HFFc6 (cell line): ENCODE data around the gene CNGB1. TPM values are rescaled to one million over a fixed set of nuclear protein-coding genes. Genes with fewer than 3 reads are reported as not detected.
"Not testable (repeated sequence)": the region's sequence is repeated elsewhere in the genome, so short reads cannot be mapped to it uniquely, and the experiment has no call there.

Experiments
- DNase-seq: peaks from one replicate; pipeline ENCODE4 v3.0.0-alpha.2; 2018
- H3K27ac Mint-ChIP-seq: 2 replicates; pipeline ENCODE4 v1.8.0; 2020; ENCODE audit warnings: mild to moderate bottlenecking, mixed read lengths
- H3K27me3 Mint-ChIP-seq: 2 replicates; pipeline ENCODE4 v1.8.0; 2021; ENCODE audit warnings: mild to moderate bottlenecking, moderate library complexity, mixed read lengths; ENCODE audit not compliant: insufficient read depth
- H3K36me3 Mint-ChIP-seq: 2 replicates; pipeline ENCODE4 v1.8.0; 2021; ENCODE audit warnings: low read depth, mixed read lengths
- H3K4me1 Mint-ChIP-seq: 2 replicates; pipeline ENCODE4 v1.8.0; 2020; ENCODE audit warnings: low read depth, mixed read lengths
- H3K4me3 Mint-ChIP-seq: 2 replicates; pipeline ENCODE4 v1.8.0; 2020; ENCODE audit warnings: mild to moderate bottlenecking, moderate library complexity, mixed read lengths
- H3K9me3 Mint-ChIP-seq: 2 replicates; pipeline ENCODE4 v1.8.0; 2020; ENCODE audit warnings: mild to moderate bottlenecking, mixed read lengths
- total RNA-seq, 6 experiments: library from RNA; stranded (reverse); fragmentation: NEBNext Ultra II Directional; extraction: Animal tissue kit (Norgen Biotek cat#: 25700); gene quantifications; 2 replicates in 1 of 6; 3 replicates in 5 of 6; pipeline ENCODE4 v1.2.3, GENCODE V29; 2021
- TF ChIP-seq, protein P1 (sequence below): fragments of 200-600 bp; sonication (generic); IDR thresholded peaks from 2 replicates; pipeline ENCODE4 v1.5.0; 2021; ENCODE audit warnings: antibody characterized with exemption, mild to moderate bottlenecking

The CNGB1 gene
- total RNA-seq, 6 experiments from 2014 or later: 0.02 TPM; not detected in 5

DNA sequence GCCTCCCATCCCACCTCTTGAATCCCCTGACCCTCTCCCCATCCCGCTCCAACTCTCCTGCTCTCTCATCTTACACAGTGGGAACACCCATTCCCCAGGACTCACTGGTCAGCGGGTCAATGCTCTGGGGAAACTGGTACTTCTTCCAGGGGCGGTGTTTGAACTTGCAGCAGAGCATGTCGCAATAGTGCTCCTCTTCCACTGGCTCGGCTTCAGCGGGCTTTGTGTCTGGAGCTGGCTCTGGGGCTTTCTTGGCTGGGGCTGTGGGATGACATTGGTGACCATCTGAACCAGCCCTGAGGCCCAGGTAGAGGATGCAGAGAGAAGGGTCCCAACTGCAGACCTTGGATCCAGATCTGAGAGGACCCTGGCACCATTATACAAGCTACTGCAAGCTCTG, 51.9 kb downstream of the CNGB1 start:
- Mint-ChIP-seq H3K4me3 (no peak overlapping the region), H3K27ac (no peak overlapping the region), H3K27me3 (peaks cover 36% of the 10 kb centered on the region), H3K4me1 (no peaks in the 10 kb centered on the region), H3K9me3 (peaks cover 5% of the 10 kb centered on the region; the same call in 1 of the 2 replicates), H3K36me3 (no peaks in the 10 kb centered on the region)
- TF ChIP-seq, protein P1, sequence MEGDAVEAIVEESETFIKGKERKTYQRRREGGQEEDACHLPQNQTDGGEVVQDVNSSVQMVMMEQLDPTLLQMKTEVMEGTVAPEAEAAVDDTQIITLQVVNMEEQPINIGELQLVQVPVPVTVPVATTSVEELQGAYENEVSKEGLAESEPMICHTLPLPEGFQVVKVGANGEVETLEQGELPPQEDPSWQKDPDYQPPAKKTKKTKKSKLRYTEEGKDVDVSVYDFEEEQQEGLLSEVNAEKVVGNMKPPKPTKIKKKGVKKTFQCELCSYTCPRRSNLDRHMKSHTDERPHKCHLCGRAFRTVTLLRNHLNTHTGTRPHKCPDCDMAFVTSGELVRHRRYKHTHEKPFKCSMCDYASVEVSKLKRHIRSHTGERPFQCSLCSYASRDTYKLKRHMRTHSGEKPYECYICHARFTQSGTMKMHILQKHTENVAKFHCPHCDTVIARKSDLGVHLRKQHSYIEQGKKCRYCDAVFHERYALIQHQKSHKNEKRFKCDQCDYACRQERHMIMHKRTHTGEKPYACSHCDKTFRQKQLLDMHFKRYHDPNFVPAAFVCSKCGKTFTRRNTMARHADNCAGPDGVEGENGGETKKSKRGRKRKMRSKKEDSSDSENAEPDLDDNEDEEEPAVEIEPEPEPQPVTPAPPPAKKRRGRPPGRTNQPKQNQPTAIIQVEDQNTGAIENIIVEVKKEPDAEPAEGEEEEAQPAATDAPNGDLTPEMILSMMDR: no peak
- DNase-seq: no peak

DNA sequence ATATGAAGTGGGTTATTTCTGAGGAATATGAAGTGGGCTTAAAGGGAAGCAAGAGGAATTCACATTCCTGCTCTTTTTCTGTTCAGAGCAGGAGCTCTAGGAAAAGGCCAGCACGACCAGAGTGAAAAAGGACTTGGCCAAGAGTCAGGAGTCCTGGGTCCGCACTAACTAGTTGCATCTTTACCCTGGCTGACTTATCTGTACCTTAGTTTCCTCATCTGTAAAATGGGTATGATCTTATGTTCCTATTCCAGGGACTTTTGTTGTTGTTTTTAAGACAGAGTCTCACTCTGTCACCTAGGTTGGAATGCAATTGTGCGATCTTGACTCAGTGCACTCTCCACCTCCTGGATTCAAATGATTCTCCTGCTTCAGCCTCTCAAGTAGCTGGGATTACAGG, 52.5 kb downstream of the CNGB1 start:
- H3K27me3 Mint-ChIP-seq: peaks cover 31% of the 10 kb centered on the region
- H3K4me3 Mint-ChIP-seq: no peak overlapping the region
- DNase-seq: no peak
- H3K9me3 Mint-ChIP-seq: peaks cover 5% of the 10 kb centered on the region; the same call in 1 of the 2 replicates
- no peak overlapping the region for H3K27ac Mint-ChIP-seq
- TF ChIP-seq, protein P1: no peak
- H3K4me1 Mint-ChIP-seq: no peaks in the 10 kb centered on the region
- no peaks in the 10 kb centered on the region for H3K36me3 Mint-ChIP-seq

GRCh38 chr16:57917929-57918328, 53.0 kb downstream of the CNGB1 start:
- H3K4me1 Mint-ChIP-seq, H3K36me3 Mint-ChIP-seq, H3K9me3 Mint-ChIP-seq, DNase-seq, H3K4me3 Mint-ChIP-seq, H3K27ac Mint-ChIP-seq: not testable (repeated sequence)
- peaks cover 30% of the 10 kb centered on the region for H3K27me3 Mint-ChIP-seq

DNA sequence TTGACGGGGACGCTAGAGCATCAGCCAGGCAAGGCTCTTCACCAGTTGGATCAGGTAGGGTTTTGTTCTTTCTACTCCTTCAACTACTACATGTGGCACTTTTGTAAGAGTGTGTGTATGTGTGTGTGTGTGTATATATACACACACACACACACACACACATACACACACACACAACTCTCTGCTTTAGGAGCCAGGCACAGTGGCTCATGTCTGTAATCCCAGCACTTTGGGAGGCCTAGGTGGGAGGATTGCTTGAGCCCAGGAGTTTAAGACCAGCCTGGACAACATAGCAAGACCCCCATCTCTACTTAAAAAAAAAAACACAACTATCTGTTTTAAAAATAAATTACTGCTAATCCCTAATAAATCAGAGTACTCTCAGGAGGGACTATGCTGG, 53.4 kb downstream of the CNGB1 start:
- not testable (repeated sequence) for DNase-seq, H3K36me3 Mint-ChIP-seq, H3K9me3 Mint-ChIP-seq, H3K4me3 Mint-ChIP-seq, H3K4me1 Mint-ChIP-seq, H3K27ac Mint-ChIP-seq
- H3K27me3 Mint-ChIP-seq: peaks cover 34% of the 10 kb centered on the region

GRCh38 chr16:57916735-57917438, 54.0 kb downstream of the CNGB1 start:
- Mint-ChIP-seq H3K27me3 (peaks cover 39% of the 10 kb centered on the region), H3K9me3 (peaks cover 5% of the 10 kb centered on the region; the same call in 1 of the 2 replicates), H3K27ac (no peak overlapping the region), H3K4me1 (no peaks in the 10 kb centered on the region), H3K36me3 (no peaks in the 10 kb centered on the region), H3K4me3 (no peak overlapping the region)
- no peak for DNase-seq
- TF ChIP-seq, protein P1: no peak

DNA sequence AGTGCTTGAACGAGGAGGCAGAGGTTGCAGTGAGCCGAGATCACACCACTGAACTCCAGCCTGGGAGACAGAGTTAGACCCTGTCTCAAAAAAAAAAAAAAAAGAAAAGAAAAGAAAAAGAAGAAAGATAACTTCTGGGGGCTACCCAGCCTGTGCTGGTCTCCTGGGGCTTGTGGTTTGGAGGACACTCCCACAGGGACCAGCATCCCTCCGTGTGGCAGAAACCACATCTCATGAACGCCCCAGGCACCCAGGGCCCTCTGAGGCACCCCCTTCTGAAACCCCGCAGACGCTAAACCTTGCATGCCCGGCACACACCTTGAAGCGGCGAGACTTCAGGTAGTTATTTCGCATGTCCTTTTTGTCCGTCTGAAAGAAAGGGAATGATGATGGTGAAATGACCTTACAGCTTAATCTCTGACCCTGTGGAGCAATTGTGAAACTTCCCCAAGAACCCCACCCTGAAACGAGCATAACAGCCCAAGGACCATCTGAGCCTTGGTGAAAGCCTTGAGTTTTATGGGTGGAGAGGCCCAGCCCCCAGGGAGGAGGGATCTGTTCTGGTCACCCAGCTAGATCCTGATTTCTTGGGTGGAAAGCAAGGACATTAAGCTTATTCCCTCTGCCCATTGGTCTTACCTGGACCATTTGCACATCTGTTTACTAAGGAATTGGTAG, 55.0 kb downstream of the CNGB1 start:
- Mint-ChIP-seq H3K36me3 (no peaks in the 10 kb centered on the region), H3K4me1 (no peaks in the 10 kb centered on the region), H3K4me3 (no peak overlapping the region), H3K27ac (no peak overlapping the region), H3K9me3 (peaks cover 5% of the 10 kb centered on the region; the same call in 1 of the 2 replicates), H3K27me3 (peaks cover 42% of the 10 kb centered on the region)
- DNase-seq: no peak
- TF ChIP-seq, protein P1: no peak
